OCI-LY7 (cell line): ENCODE measurements around the gene FBXL15. TPM values are rescaled to one million over a fixed set of nuclear protein-coding genes. Genes with fewer than 3 reads are reported as not detected.
A peak's percentile ranks its signal among the peaks of the same experiment; 100 is the strongest.
"Not testable (repeated sequence)": the region's sequence is repeated elsewhere in the genome, so short reads cannot be mapped to it uniquely, and the experiment has no call there.

Experiments used
- BruUV-seq: library from RNA; stranded (reverse); fragments of 400-500 nt; replicated peaks from 2 replicates; lab custom pipeline; 2021; lab: Mats Ljungman, UMichigan
- CTCF ChIA-PET: fragments of 300-600 bp; sonication (Branson Sonifier 250); formaldehyde crosslinking; loops from one replicate; lab custom pipeline; 2022; ENCODE audit warnings: antibody characterized with exemption; ENCODE audit not compliant: unreplicated experiment; lab: Charles Lee
- POLR2A ChIA-PET: fragments of 300-600 bp; sonication (Branson Sonifier 250); formaldehyde crosslinking; loops from one replicate; lab custom pipeline; 2022; ENCODE audit warnings: antibody characterized with exemption; lab: Charles Lee
- DNase-seq: peaks from one replicate; pipeline ENCODE4 v3.0.0-alpha.2; 2015; ENCODE audit warnings: low spot score
- H2AFZ ChIP-seq: fragments of 200-600 bp; sonication (generic), shearing (Covaris generic); 2 replicates; pipeline ENCODE4 v1.6.1; 2014; ENCODE audit warnings: mild to moderate bottlenecking, antibody characterized with exemption, low read length, moderate library complexity
- H3K27ac ChIP-seq: fragments of 200-600 bp; sonication (generic); 2 replicates; pipeline ENCODE4 v1.5.1; 2014; ENCODE audit warnings: mixed run types, low read depth, mild to moderate bottlenecking, moderate library complexity, low read length, inconsistent platforms; ENCODE audit not compliant: poor library complexity, severe bottlenecking
- H3K36me3 ChIP-seq: fragments of 200-600 bp; sonication (generic); 2 replicates; pipeline ENCODE4 v1.6.1; 2014; ENCODE audit warnings: mild to moderate bottlenecking, antibody characterized with exemption, low read length, moderate library complexity, mixed read lengths; ENCODE audit not compliant: insufficient read depth
- H3K4me1 ChIP-seq: fragments of 200-600 bp; sonication (generic); 2 replicates; pipeline ENCODE4 v1.5.1; 2014; ENCODE audit warnings: mild to moderate bottlenecking, low read length; ENCODE audit not compliant: insufficient read depth, poor library complexity, severe bottlenecking
- H3K4me2 ChIP-seq: fragments of 200-600 bp; sonication (generic); 2 replicates; pipeline ENCODE4 v1.6.1; 2014; ENCODE audit warnings: mild to moderate bottlenecking, low read length
- H3K4me3 ChIP-seq: fragments of 200-600 bp; sonication (generic); 2 replicates; pipeline ENCODE4 v1.5.1; 2014; ENCODE audit warnings: mild to moderate bottlenecking, low read depth, low read length; ENCODE audit not compliant: poor library complexity, severe bottlenecking
- H3K79me2 ChIP-seq: fragments of 200-600 bp; sonication (generic); 2 replicates; pipeline ENCODE4 v1.6.1; 2016; ENCODE audit warnings: low read depth, mild to moderate bottlenecking, low read length, moderate library complexity, mixed read lengths; ENCODE audit not compliant: insufficient read depth
- H3K9me2 ChIP-seq: fragments of 200-600 bp; sonication (generic); 2 replicates; pipeline ENCODE4 v1.6.1; 2016; ENCODE audit warnings: mild to moderate bottlenecking, low read length, mixed read lengths; ENCODE audit not compliant: insufficient read depth
- H3K9me3 ChIP-seq: fragments of 200-600 bp; sonication (generic); 2 replicates; pipeline ENCODE4 v1.6.1; 2014; ENCODE audit warnings: mild to moderate bottlenecking, mixed run types, low read length, mixed read lengths
- H4K20me1 ChIP-seq: fragments of 200-600 bp; sonication (generic); 2 replicates; pipeline ENCODE4 v1.6.1; 2014; ENCODE audit warnings: mild to moderate bottlenecking, antibody characterized with exemption, low read length, moderate library complexity, mixed read lengths; ENCODE audit not compliant: insufficient read depth
- CTCF ChIP-seq: fragments of 200-600 bp; sonication (generic); conservative IDR thresholded peaks from 2 replicates; pipeline ENCODE4 v1.5.1; 2014; ENCODE audit warnings: mild to moderate bottlenecking, antibody characterized with exemption, low read length, moderate library complexity, mixed read lengths
- EZH2phosphoT487 ChIP-seq: fragments of 200-600 bp; sonication (generic); IDR thresholded peaks from 2 replicates; pipeline ENCODE4 v1.6.1; 2018; ENCODE audit warnings: low read depth, borderline replicate concordance, mild to moderate bottlenecking, mixed run types, antibody characterized with exemption, low read length, moderate library complexity, mixed read lengths
- intact Hi-C: fragments of 100-400 bp; cut with micrococcal nuclease; formaldehyde crosslinking; loops from one replicate; pipeline ENCODE4 v1.10.0; 2022; ENCODE audit not compliant: unreplicated experiment
- total RNA-seq, 2 experiments: library from RNA; depleted of rRNA in 1 of 2; stranded (reverse); fragments of >200 nt in 1 of 2; shearing (Covaris generic) in 1 of 2; gene quantifications; 2 replicates each; pipeline ENCODE4 v1.2.3, GENCODE V29; 2014 to 2022

Gene FBXL15
- total RNA-seq, 2 experiments from 2014 or later: 13.3 to 18.2 TPM

- Histone ChIP-seq H3K36me3 (peaks cover 47% of the 10 kb centered on the region), H3K79me2 (peaks cover 13% of the 10 kb centered on the region), H3K9me2 (no peaks in the 10 kb centered on the region), H4K20me1 (no peaks in the 10 kb centered on the region), H2AFZ (no peak overlapping the region), H3K4me1 (peaks cover 25% of the 10 kb centered on the region), H3K4me2 (no peak overlapping the region), H3K9me3 (no peaks in the 10 kb centered on the region), H3K4me3 (no peak overlapping the region), H3K27ac (no peak overlapping the region)
- TF ChIP-seq EZH2phosphoT487: no peak
- TF ChIP-seq CTCF: no peak
- intact Hi-C loops: loop anchor here (5.0 kb wide), 1 partner anchor 194 kb away; no protein-coding TSS in a partner anchor
- no TSS peak for BruUV-seq
- ChIA-PET CTCF (no interaction called here), POLR2A (interaction anchor here (0.7 kb wide), 2 partner anchors 94 to 1316 kb away, joined by 3 to 7 read pairs; no protein-coding TSS in a partner anchor)
- DNase-seq: no peak
Measured at GRCh38 chr10:102453502-102453901, 32.9 kb downstream of the FBXL15 start.

- H3K27ac ChIP-seq, H3K9me2 ChIP-seq, H3K4me2 ChIP-seq, CTCF ChIA-PET, POLR2A ChIA-PET, H2AFZ ChIP-seq, H3K4me3 ChIP-seq, H4K20me1 ChIP-seq, DNase-seq, H3K9me3 ChIP-seq, BruUV-seq: not testable (repeated sequence)
- intact Hi-C loops: loop anchor here (5.0 kb wide), 1 partner anchor 192 kb away; no protein-coding TSS in a partner anchor
- Histone ChIP-seq H3K79me2 (peaks cover 13% of the 10 kb centered on the region), H3K36me3 (peaks cover 47% of the 10 kb centered on the region), H3K4me1 (peaks cover 18% of the 10 kb centered on the region)
Measured at GRCh38 chr10:102454662-102455487, 34.2 kb downstream of the FBXL15 start.

GRCh38 chr10:102455893-102456471 is 35.3 kb downstream of the FBXL15 start:
- Histone ChIP-seq H3K4me3 (no peak overlapping the region), H3K4me2 (no peak overlapping the region), H3K36me3 (peaks cover 45% of the 10 kb centered on the region), H3K4me1 (peaks cover 24% of the 10 kb centered on the region), H3K79me2 (peaks cover 11% of the 10 kb centered on the region), H3K9me3 (no peaks in the 10 kb centered on the region), H3K9me2 (no peaks in the 10 kb centered on the region), H4K20me1 (no peaks in the 10 kb centered on the region), H2AFZ (no peak overlapping the region), H3K27ac (no peak overlapping the region)
- ChIA-PET POLR2A (no interaction called here), CTCF (no interaction called here)
- intact Hi-C loops: no loop called here
- BruUV-seq: TSS peak; percentile 64
- TF ChIP-seq EZH2phosphoT487: no peak
- no peak for DNase-seq
